ENCODE data around the gene LAYN.

GRCh38 chr11:111569476-111569875, 29.0 kb downstream of the LAYN start:
- TF ChIP-seq CTCF (IDR thresholded peaks at IDR 0.05; ENCODE audit: low read depth, low read length, poor library complexity, severe bottlenecking) = no peak
- no peak for TF ChIP-seq EZH2phosphoT487 (IDR thresholded peaks at IDR 0.05; ENCODE audit: borderline replicate concordance, low read length)
